SU-DHL-6 (cell line): ENCODE results near the gene KSR2.

Experiments used
- H2AFZ ChIP-seq: fragments of 200-600 bp; sonication (generic); 2 replicates; pipeline ENCODE4 v1.6.1; 2014; ENCODE audit warnings: low read depth, mild to moderate bottlenecking, moderate library complexity, mixed read lengths, antibody characterized with exemption, low read length; ENCODE audit not compliant: severe bottlenecking
- H3F3A ChIP-seq: fragments of 200-600 bp; shearing (Covaris generic); 2 replicates; pipeline ENCODE4 v1.6.0; 2016; ENCODE audit warnings: antibody characterized with exemption, mild to moderate bottlenecking; ENCODE audit not compliant: insufficient read depth
- H3K27ac ChIP-seq: fragments of 200-600 bp; sonication (generic); 2 replicates; pipeline ENCODE4 v1.5.1; 2016; ENCODE audit warnings: low read depth, mild to moderate bottlenecking, low read length, moderate library complexity, mixed read lengths
- H3K27me3 ChIP-seq: fragments of 200-600 bp; sonication (generic), shearing (Covaris generic); 2 replicates; pipeline ENCODE4 v1.6.0; 2014; ENCODE audit warnings: mild to moderate bottlenecking, low read length
- H3K36me3 ChIP-seq: fragments of 200-600 bp; sonication (generic); 2 replicates; pipeline ENCODE4 v1.6.1; 2014; ENCODE audit warnings: mild to moderate bottlenecking, low read length, mixed read lengths
- H3K4me2 ChIP-seq: fragments of 300-600, 200-600 bp; shearing (Covaris generic), sonication (generic); 2 replicates; pipeline ENCODE4 v1.6.0; 2014; ENCODE audit warnings: low read length, low read depth, mild to moderate bottlenecking; ENCODE audit not compliant: poor library complexity, severe bottlenecking
- H3K4me3 ChIP-seq: fragments of 200-600 bp; sonication (generic); 2 replicates; pipeline ENCODE4 v1.5.1; 2014; ENCODE audit warnings: antibody characterized with exemption, low read length, mild to moderate bottlenecking, mixed read lengths; ENCODE audit not compliant: insufficient read depth, poor library complexity, severe bottlenecking
- H3K79me2 ChIP-seq: fragments of 200-600 bp; sonication (generic); 2 replicates; pipeline ENCODE4 v1.6.1; 2014; ENCODE audit warnings: mild to moderate bottlenecking, low read length, moderate library complexity; ENCODE audit not compliant: insufficient read depth
- H3K9ac ChIP-seq: fragments of 200-600 bp; sonication (generic); 2 replicates; pipeline ENCODE4 v1.7.0; 2014; ENCODE audit warnings: mild to moderate bottlenecking, low read length
- H3K9me2 ChIP-seq: fragments of 200-600 bp; sonication (generic); replicated peaks from 2 replicates; pipeline ENCODE4 v1.6.1; 2014; ENCODE audit warnings: low read length; ENCODE audit not compliant: insufficient read depth
- H3K9me3 ChIP-seq: fragments of 200-600 bp; sonication (generic); 2 replicates; pipeline ENCODE4 v1.6.1; 2014; ENCODE audit warnings: low read length, mixed read lengths; ENCODE audit not compliant: insufficient read depth
- H4K20me1 ChIP-seq: fragments of 200-600 bp; sonication (generic); 2 replicates; pipeline ENCODE4 v1.6.1; 2014; ENCODE audit warnings: low read depth, mild to moderate bottlenecking, antibody characterized with exemption, low read length, moderate library complexity, mixed read lengths
- EZH2phosphoT487 ChIP-seq: fragments of 200-600 bp; sonication (generic), shearing (Covaris generic); conservative IDR thresholded peaks from 2 replicates; pipeline ENCODE4 v1.6.1; 2018; ENCODE audit warnings: mild to moderate bottlenecking, antibody characterized with exemption, low read length, moderate library complexity, mixed read lengths
- TF ChIP-seq, protein P1 (sequence below): fragments of 200-600 bp; sonication (generic); IDR thresholded peaks from one replicate; pipeline ENCODE4 v1.5.1; 2017; ENCODE audit warnings: antibody characterized with exemption, mild to moderate bottlenecking, low read length, moderate library complexity; ENCODE audit not compliant: insufficient read depth, poor library complexity, severe bottlenecking

Gene KSR2

GRCh38 chr12:117702741-117703140, 266.0 kb downstream of the KSR2 start:
- no peaks in the 10 kb centered on the region for H4K20me1 ChIP-seq
- no peaks in the 10 kb centered on the region for H3K36me3 ChIP-seq
- TF ChIP-seq, protein P1, sequence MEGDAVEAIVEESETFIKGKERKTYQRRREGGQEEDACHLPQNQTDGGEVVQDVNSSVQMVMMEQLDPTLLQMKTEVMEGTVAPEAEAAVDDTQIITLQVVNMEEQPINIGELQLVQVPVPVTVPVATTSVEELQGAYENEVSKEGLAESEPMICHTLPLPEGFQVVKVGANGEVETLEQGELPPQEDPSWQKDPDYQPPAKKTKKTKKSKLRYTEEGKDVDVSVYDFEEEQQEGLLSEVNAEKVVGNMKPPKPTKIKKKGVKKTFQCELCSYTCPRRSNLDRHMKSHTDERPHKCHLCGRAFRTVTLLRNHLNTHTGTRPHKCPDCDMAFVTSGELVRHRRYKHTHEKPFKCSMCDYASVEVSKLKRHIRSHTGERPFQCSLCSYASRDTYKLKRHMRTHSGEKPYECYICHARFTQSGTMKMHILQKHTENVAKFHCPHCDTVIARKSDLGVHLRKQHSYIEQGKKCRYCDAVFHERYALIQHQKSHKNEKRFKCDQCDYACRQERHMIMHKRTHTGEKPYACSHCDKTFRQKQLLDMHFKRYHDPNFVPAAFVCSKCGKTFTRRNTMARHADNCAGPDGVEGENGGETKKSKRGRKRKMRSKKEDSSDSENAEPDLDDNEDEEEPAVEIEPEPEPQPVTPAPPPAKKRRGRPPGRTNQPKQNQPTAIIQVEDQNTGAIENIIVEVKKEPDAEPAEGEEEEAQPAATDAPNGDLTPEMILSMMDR: no peak
- TF ChIP-seq EZH2phosphoT487: no peak
- H3F3A ChIP-seq: no peaks in the 10 kb centered on the region
- no peak overlapping the region for H3K9ac ChIP-seq
- H3K79me2 ChIP-seq: no peaks in the 10 kb centered on the region
- H2AFZ ChIP-seq: no peak overlapping the region
- H3K9me3 ChIP-seq: no peaks in the 10 kb centered on the region
- H3K4me2 ChIP-seq: no peak overlapping the region
- no peaks in the 10 kb centered on the region; the same call in 1 of the 2 replicates for H3K27me3 ChIP-seq
- H3K9me2 ChIP-seq: no peaks in the 10 kb centered on the region
- no peak overlapping the region for H3K27ac ChIP-seq
- no peak overlapping the region for H3K4me3 ChIP-seq

- Histone ChIP-seq H3F3A (no peaks in the 10 kb centered on the region), H3K9me2 (no peaks in the 10 kb centered on the region), H3K79me2 (no peaks in the 10 kb centered on the region), H3K4me2 (no peak overlapping the region), H3K9me3 (no peaks in the 10 kb centered on the region), H3K9ac (no peak overlapping the region), H3K27ac (no peak overlapping the region), H3K27me3 (no peaks in the 10 kb centered on the region; the same call in 1 of the 2 replicates), H4K20me1 (no peaks in the 10 kb centered on the region), H2AFZ (no peak overlapping the region), H3K4me3 (no peak overlapping the region), H3K36me3 (no peaks in the 10 kb centered on the region)
- TF ChIP-seq, protein P1: no peak
- no peak for TF ChIP-seq EZH2phosphoT487
Measured at GRCh38 chr12:117699575-117699974, 269.2 kb downstream of the KSR2 start.

- Histone ChIP-seq H3K27ac (no peak overlapping the region), H3K79me2 (no peaks in the 10 kb centered on the region), H4K20me1 (no peaks in the 10 kb centered on the region), H3K9ac (no peak overlapping the region), H3K4me2 (no peak overlapping the region), H3K36me3 (no peaks in the 10 kb centered on the region), H3K9me2 (no peaks in the 10 kb centered on the region), H3F3A (no peaks in the 10 kb centered on the region), H3K4me3 (no peak overlapping the region), H2AFZ (no peak overlapping the region), H3K9me3 (no peaks in the 10 kb centered on the region), H3K27me3 (no peaks in the 10 kb centered on the region; the same call in 1 of the 2 replicates)
- TF ChIP-seq EZH2phosphoT487: no peak
- TF ChIP-seq, protein P1: no peak
Measured at GRCh38 chr12:117699118-117699517, 269.7 kb downstream of the KSR2 start.
